ENCODE data around the gene C11orf65.
"Not testable (repeated sequence)": the region's sequence is repeated elsewhere in the genome, so short reads cannot be mapped to it uniquely, and the experiment has no call there.

C11orf65 gene

GRCh38 chr11:108472681-108473080 is 5.4 kb upstream of the C11orf65 start:
- no peak for DNase-seq (ENCODE audit: low spot score)

- no peak for DNase-seq (ENCODE audit: low spot score)
Observed at GRCh38 chr11:108468478-108468864, 1.1 kb upstream of the C11orf65 start.

DNA sequence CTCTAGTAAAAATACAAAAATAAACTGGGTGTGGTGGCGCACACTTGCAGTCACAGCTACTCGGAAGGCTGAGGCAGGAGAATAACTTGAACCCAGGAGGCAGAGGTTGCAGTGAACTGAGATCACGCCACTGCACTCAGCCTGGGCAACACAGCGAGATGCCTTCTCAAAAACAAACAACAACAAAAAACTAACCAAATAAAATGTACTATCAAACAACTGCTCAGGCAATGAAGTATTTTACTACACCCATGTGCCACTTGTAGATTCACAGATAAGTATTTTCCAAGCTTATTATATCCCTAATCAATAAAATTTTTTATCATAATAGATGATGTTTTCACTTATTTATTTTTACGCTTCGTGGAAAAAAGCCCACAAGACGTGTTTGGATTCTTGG is 924 bp downstream of the C11orf65 start:
- no peak for DNase-seq (ENCODE audit: low spot score)

GRCh38 chr11:108453207-108453835 is 14.0 kb downstream of the C11orf65 start:
- no peak for DNase-seq (ENCODE audit: low spot score)

DNA sequence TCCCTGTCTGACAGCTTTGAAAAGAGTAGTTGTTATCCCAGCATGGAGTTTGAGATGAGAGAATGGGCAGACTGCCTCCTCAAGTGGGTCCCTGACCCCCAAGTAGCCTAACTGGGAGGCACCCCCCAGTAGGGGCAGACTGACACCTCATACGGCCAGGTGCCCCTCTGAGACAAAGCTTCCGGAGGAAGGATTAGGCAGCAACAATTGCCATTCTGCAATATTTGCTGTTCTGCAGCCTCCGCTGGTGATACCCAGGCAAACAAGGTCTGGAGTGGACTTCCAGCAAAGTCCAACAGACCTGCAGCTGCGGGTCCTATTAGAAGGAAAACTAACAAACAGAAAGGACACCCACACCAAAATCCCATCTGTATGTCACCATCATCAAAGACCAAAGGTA is 25.9 kb downstream of the C11orf65 start:
- not testable (repeated sequence) for DNase-seq (ENCODE audit: low spot score)

- DNase-seq (ENCODE audit: low spot score): no peak
Observed at GRCh38 chr11:108436594-108436993, 30.7 kb downstream of the C11orf65 start.

GRCh38 chr11:108435066-108435465 is 32.3 kb downstream of the C11orf65 start:
- DNase-seq (ENCODE audit: low spot score): no peak

GRCh38 chr11:108432783-108433182 is 34.5 kb downstream of the C11orf65 start:
- DNase-seq (ENCODE audit: low spot score): no peak

- no peak for DNase-seq (ENCODE audit: low spot score)
Observed at GRCh38 chr11:108431997-108432396, 35.3 kb downstream of the C11orf65 start.

DNA sequence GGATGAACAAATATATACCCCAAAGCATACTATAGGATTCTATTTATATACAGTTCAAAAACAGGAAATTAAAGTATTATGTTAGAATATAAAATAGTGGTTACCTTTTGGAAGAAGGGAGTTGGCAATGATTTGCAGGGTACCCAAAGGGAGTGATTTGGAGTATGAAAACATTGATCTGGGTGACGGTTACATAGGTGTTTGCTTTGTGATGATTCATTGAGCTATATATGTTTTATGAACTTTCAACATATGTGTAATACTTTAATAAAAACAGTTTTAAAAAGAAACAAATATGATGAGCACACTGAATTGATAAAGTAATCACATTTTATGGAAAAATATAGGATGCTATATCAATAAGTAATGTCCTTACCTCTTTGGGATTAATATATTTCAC is 36.0 kb downstream of the C11orf65 start:
- no peak for DNase-seq (ENCODE audit: low spot score)

GRCh38 chr11:108417551-108417950 is 49.8 kb downstream of the C11orf65 start:
- DNase-seq (ENCODE audit: low spot score): not testable (repeated sequence)

- no peak for DNase-seq (ENCODE audit: low spot score)
Observed at GRCh38 chr11:108414958-108415357, 52.4 kb downstream of the C11orf65 start.

DNA sequence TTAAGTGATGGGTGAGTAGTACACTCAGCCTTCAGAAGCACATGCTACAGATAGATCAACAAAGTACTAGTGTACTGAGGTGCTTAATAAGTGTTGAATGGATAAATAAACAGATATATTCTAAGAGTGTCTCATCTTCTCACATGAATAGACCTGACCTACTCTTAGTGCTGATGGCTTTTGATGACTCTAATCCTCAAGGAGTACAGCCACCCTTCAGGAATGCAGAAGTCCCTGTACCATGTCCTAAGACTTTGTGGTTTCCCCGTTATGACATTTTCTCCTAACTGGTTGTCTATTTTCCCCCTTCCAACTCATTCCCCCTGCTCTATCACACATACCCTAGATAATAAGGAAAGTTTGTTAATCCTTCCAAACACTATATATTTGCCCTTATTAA is 61.6 kb downstream of the C11orf65 start:
- DNase-seq (ENCODE audit: low spot score): no peak

DNA sequence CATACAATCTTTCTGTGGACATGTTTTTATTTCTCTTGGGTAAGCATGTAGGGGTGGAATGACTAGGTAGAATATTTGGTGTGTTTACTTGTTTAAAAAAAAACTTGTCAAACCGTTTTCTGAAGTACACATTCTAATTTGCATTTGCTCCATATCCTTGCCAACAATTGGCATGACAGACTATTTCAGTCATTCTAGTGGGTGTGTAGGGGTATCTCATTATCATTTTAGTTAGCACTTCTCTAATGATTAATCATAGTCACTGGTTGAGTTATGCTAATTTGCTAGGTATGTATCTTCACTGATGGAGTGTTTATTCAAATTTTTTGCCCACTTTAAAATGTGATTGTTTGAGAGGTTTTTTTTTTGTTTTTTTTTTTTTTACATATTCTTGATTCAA is 64.3 kb downstream of the C11orf65 start:
- no peak for DNase-seq (ENCODE audit: low spot score)

GRCh38 chr11:108402241-108402640 is 65.1 kb downstream of the C11orf65 start:
- DNase-seq (ENCODE audit: low spot score): no peak

DNA sequence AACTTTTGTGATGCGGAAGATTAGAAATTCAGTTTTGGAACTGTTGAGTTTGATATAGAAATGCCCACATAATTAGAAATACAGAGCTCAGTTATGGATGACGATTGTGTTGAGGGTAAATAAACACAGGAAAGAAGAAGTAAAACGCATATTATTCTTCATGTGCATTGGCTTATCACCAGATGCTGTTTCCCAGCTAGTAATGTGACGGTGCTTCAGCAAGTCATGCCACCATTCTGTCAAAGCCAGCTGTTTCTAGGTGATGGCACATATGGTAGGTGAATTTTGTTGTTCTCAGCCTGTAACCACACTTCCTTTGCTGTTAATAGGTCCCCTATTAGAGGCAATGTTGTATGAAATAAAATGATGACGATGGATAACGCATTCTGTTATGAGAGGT is 68.9 kb downstream of the C11orf65 start:
- DNase-seq (ENCODE audit: low spot score): no peak

- not testable (repeated sequence) for DNase-seq (ENCODE audit: low spot score)
Observed at GRCh38 chr11:108396672-108397071, 70.7 kb downstream of the C11orf65 start.

DNA sequence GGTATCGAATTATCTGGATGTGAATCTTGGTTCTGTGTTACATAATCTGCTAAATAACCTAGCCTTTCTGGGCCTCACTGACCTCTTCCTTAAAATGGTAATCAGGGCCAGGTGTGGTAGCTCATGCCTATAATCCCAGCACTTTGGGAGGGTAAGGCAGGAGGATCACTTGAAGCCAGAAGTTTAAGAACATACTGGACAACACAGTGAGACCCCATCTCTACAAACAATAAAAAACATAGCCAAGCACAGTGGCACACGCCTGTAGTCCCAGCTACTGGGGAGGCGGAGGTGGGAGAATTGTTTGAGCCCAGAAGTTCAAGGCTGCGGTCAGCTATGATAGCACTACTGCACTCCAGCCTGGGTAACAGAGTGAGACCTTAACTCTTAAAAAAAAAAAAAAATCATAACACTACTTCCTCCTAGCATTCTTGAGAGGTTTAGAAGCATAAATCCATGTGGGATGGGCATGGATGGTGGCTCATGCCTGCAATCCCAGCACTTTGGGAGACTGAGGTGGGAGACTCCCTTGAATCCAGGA is 72.5 kb downstream of the C11orf65 start:
- DNase-seq (ENCODE audit: low spot score): no peak

- DNase-seq (ENCODE audit: low spot score): no peak
Observed at GRCh38 chr11:108393046-108393445, 74.3 kb downstream of the C11orf65 start.

- no peak for DNase-seq (ENCODE audit: low spot score)
Observed at GRCh38 chr11:108392353-108392752, 75.0 kb downstream of the C11orf65 start.

DNA sequence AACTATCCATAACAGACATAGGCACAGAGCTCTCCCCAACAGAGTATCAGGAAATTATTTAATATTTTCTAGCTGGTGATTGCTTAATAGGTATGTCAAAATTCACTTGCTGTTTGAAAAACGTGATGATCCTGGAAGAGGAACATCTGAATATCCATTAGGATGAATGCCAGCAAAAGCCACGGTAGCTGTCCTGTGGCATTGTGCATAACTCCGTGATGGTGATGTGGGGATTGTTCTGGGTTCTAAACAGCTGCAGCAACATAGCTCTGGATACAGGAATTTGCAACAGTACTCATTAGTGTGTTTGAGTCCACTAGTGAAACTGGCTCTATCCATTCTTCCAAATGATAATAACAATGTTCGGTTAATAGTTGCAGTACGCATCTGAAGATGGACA is 78.8 kb downstream of the C11orf65 start:
- DNase-seq (ENCODE audit: low spot score): no peak

DNA sequence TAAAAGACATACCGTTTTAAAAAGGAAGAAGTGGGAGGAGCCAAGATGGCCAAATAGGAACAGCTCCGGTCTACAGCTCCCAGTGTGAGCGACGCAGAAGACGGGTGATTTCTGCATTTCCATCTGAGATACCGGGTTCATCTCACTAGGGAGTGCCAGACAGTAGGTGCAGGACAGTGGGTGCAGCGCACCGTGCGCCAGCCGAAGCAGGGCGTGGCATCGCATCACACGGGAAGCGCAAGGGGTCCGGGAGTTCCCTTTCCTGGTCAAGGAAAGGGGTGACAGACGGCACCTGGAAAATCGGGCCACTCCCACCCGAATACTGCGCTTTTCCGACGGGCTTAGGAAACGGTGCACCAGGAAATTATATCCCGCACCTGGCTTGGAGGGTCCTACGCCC is 93.8 kb downstream of the C11orf65 start:
- not testable (repeated sequence) for DNase-seq (ENCODE audit: low spot score)

DNA sequence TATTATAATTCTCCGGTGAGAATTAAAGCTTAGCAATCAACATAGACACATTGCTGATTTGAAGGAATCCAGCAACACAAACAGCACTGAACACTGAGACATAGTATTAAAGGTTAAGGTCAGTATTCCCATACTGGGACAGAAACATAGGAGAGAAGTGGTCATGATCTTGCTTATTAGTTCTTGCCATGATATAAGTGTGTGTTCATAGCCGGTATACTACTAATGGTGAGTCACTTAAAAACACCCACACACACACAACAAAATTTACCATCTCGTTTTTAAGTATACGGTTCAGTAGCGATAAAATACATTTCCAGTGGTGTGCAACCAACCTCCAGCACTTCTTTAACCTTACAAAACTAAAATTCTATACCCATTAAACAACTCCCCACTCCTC is 96.3 kb downstream of the C11orf65 start:
- DNase-seq (ENCODE audit: low spot score): no peak

GRCh38 chr11:108370315-108370714 is 97.0 kb downstream of the C11orf65 start:
- DNase-seq (ENCODE audit: low spot score): no peak
